Germinal center (tissue), 1 donor: ENCODE results near the gene LAPTM5.
A peak's percentile ranks its signal among the peaks of the same experiment; 100 is the strongest.
"Not testable (repeated sequence)": the region's sequence is repeated elsewhere in the genome, so short reads cannot be mapped to it uniquely, and the experiment has no call there.

ENCODE experiments used
- DNase-seq: peaks from one replicate; pipeline ENCODE4 v3.0.0; 2012; ENCODE audit warnings: mixed read lengths, low spot score

LAPTM5 gene

GRCh38 chr1:30768830-30769718 is 11.5 kb upstream of the LAPTM5 start:
- no peak for DNase-seq

GRCh38 chr1:30768159-30768829 is 10.7 kb upstream of the LAPTM5 start:
- DNase-seq = no peak

- not testable (repeated sequence) for DNase-seq
These were observed 9.4 kb upstream of the LAPTM5 start for GRCh38 chr1:30766948-30767347.

GRCh38 chr1:30765556-30766434 is 8.2 kb upstream of the LAPTM5 start:
- no peak for DNase-seq

GRCh38 chr1:30764939-30765555 is 7.5 kb upstream of the LAPTM5 start:
- no peak for DNase-seq

- DNase-seq = no peak
These were observed 6.8 kb upstream of the LAPTM5 start for GRCh38 chr1:30764396-30764795.

- DNase-seq = no peak
These were observed 6.2 kb upstream of the LAPTM5 start for GRCh38 chr1:30763651-30764248.

- DNase-seq = peak; percentile 31
These were observed 5.5 kb upstream of the LAPTM5 start for GRCh38 chr1:30762930-30763650.

- DNase-seq = no peak
These were observed 4.8 kb upstream of the LAPTM5 start for GRCh38 chr1:30762152-30762929.

GRCh38 chr1:30761381-30762151 is 4.0 kb upstream of the LAPTM5 start:
- peak; percentile 41 for DNase-seq

- peak; percentile 57 for DNase-seq
These were observed 3.2 kb upstream of the LAPTM5 start for GRCh38 chr1:30760596-30761324.

GRCh38 chr1:30759718-30760281 is 2.2 kb upstream of the LAPTM5 start:
- DNase-seq = peak; percentile 59

- DNase-seq = no peak
These were observed 1.3 kb upstream of the LAPTM5 start for GRCh38 chr1:30758785-30759380.

GRCh38 chr1:30758121-30758688 is 631 bp upstream of the LAPTM5 start:
- no peak for DNase-seq

- peak; percentile 53 for DNase-seq
These were observed 826 bp downstream of the LAPTM5 start for GRCh38 chr1:30756545-30757351.

GRCh38 chr1:30756206-30756544 is 1.4 kb downstream of the LAPTM5 start:
- no peak for DNase-seq

- DNase-seq = no peak
These were observed 1.8 kb downstream of the LAPTM5 start for GRCh38 chr1:30755746-30756145.
